Esophagus squamous epithelium (tissue), 4 donors: Measurements from ENCODE around the gene GPATCH2L.

Source experiments
- CTCF ChIP-seq, 6 experiments: fragments of 450-650 bp in 4 of 6; fragments of 200-600 bp in 2 of 6; sonication (generic) in 2 of 6; IDR thresholded peaks; one replicate each; pipeline ENCODE4 v1.5.1; 2016 to 2019; ENCODE audit warnings: antibody characterized with exemption in 6 of 6, mild to moderate bottlenecking in 4 of 6, moderate library complexity in 4 of 6
- POLR2A ChIP-seq, 4 donors: fragments of 450-650 bp; IDR thresholded peaks; one replicate each; pipeline ENCODE4 v1.6.1; 2017; ENCODE audit warnings: antibody characterized with exemption in 4 of 4, mild to moderate bottlenecking in 4 of 4, moderate library complexity in 3 of 4

GRCh38 chr14:76146976-76147375, 4.7 kb upstream of the GPATCH2L start:
- TF ChIP-seq CTCF (IDR thresholded peaks at IDR 0.05) (no peak), POLR2A (IDR thresholded peaks at IDR 0.05) (no peak)
